CD14-positive monocyte (primary cell): Measurements from ENCODE around the gene TAAR8. TPM values are rescaled to one million over a fixed set of nuclear protein-coding genes. Genes with fewer than 3 reads are reported as not detected.
"Not testable (repeated sequence)": the region's sequence is repeated elsewhere in the genome, so short reads cannot be mapped to it uniquely, and the experiment has no call there.

ENCODE experiments used
- DNase-seq, 3 donors: peaks; one replicate each; pipeline ENCODE4 v3.0.0-alpha.2; 2011 to 2022
- H2AFZ ChIP-seq: 2 replicates; pipeline ENCODE4 v1.6.0; 2012; ENCODE audit warnings: mild to moderate bottlenecking, low read depth, low read length, inconsistent platforms; ENCODE audit not compliant: insufficient read depth, poor library complexity, severe bottlenecking
- H3K27ac ChIP-seq, 2 donors: 1 replicate in 1 of 2; 2 replicates in 1 of 2; pipeline ENCODE4 v1.5.1; 2012 to 2013; ENCODE audit warnings: low read length in 2 of 2, control low read depth in 1 of 2, inconsistent platforms in 1 of 2, low read depth in 1 of 2, mild to moderate bottlenecking in 1 of 2
- H3K27me3 ChIP-seq, 2 donors: one replicate each; pipeline versions ENCODE4 v1.6.0 to v1.6.1; 2011 to 2013; ENCODE audit warnings: low read length in 2 of 2; ENCODE audit not compliant: control insufficient read depth in 2 of 2, insufficient read depth in 2 of 2
- H3K36me3 ChIP-seq, 2 donors: replicated peaks in 1 of 2; 1 replicate in 1 of 2; 2 replicates in 1 of 2; pipeline versions ENCODE4 v1.5.1 to v1.6.1; 2012 to 2013; ENCODE audit warnings: low read length in 2 of 2, control low read depth in 1 of 2, inconsistent platforms in 1 of 2, mild to moderate bottlenecking in 1 of 2; ENCODE audit not compliant: insufficient read depth in 2 of 2, control insufficient read depth in 1 of 2
- H3K4me1 ChIP-seq, 2 donors: 1 replicate in 1 of 2; 2 replicates in 1 of 2; pipeline versions ENCODE4 v1.5.1 to v1.6.1; 2012 to 2013; ENCODE audit warnings: low read length in 2 of 2, control low read depth in 1 of 2, inconsistent platforms in 1 of 2, mild to moderate bottlenecking in 1 of 2, moderate library complexity in 1 of 2; ENCODE audit not compliant: insufficient read depth in 2 of 2, control insufficient read depth in 1 of 2
- H3K4me2 ChIP-seq: replicated peaks from 2 replicates; pipeline ENCODE3; 2012; ENCODE audit warnings: low read length, moderate library complexity, mild to moderate bottlenecking; ENCODE audit not compliant: poor library complexity, severe bottlenecking; ENCODE audit errors: extremely low read depth
- H3K4me3 ChIP-seq, 3 experiments: fragments of 200-600 bp in 1 of 3; sonication (generic) in 1 of 3; replicated peaks in 1 of 3; 1 replicate in 2 of 3; 2 replicates in 1 of 3; pipeline ENCODE4 v1.5.1; 2011 to 2013; ENCODE audit warnings: low read length in 3 of 3, mild to moderate bottlenecking in 3 of 3, control low read depth in 2 of 3, low read depth in 2 of 3, inconsistent platforms in 1 of 3, moderate library complexity in 1 of 3
- H3K79me2 ChIP-seq: 2 replicates; pipeline ENCODE4 v1.6.0; 2012; ENCODE audit warnings: mild to moderate bottlenecking, control low read depth, inconsistent platforms, low read length, moderate library complexity; ENCODE audit not compliant: insufficient read depth
- H3K9ac ChIP-seq: 2 replicates; pipeline ENCODE4 v1.6.0; 2017; ENCODE audit warnings: low read length, mild to moderate bottlenecking; ENCODE audit not compliant: insufficient read depth, poor library complexity, severe bottlenecking
- H3K9me3 ChIP-seq, 2 donors: replicated peaks in 1 of 2; 1 replicate in 1 of 2; 2 replicates in 1 of 2; pipeline versions ENCODE4 v1.5.1 to v1.6.1; 2012 to 2013; ENCODE audit warnings: low read length in 2 of 2, control low read depth in 1 of 2; ENCODE audit not compliant: control insufficient read depth in 1 of 2, insufficient read depth in 1 of 2
- H4K20me1 ChIP-seq: 2 replicates; pipeline ENCODE4 v1.6.0; 2012; ENCODE audit warnings: mild to moderate bottlenecking, low read length, control low read depth, moderate library complexity; ENCODE audit not compliant: insufficient read depth
- H3K27ac Mint-ChIP-seq, 7 donors: one replicate each; pipeline ENCODE4 v1.8.0; 2020; ENCODE audit warnings: mild to moderate bottlenecking in 7 of 7, mixed read lengths in 7 of 7, moderate library complexity in 6 of 7, inconsistent platforms in 2 of 7
- H3K27me3 Mint-ChIP-seq, 3 donors: one replicate each; pipeline ENCODE4 v1.8.0; 2021 to 2022; ENCODE audit warnings: low read depth in 3 of 3, mild to moderate bottlenecking in 3 of 3, mixed read lengths in 3 of 3, moderate library complexity in 3 of 3, inconsistent platforms in 1 of 3
- H3K36me3 Mint-ChIP-seq, 2 donors: one replicate each; pipeline ENCODE4 v1.8.0; 2020; ENCODE audit warnings: mixed read lengths in 2 of 2, inconsistent platforms in 1 of 2, mild to moderate bottlenecking in 1 of 2
- H3K4me1 Mint-ChIP-seq: one replicate; pipeline ENCODE4 v1.8.0; 2020; ENCODE audit warnings: mild to moderate bottlenecking, mixed read lengths
- H3K4me3 Mint-ChIP-seq, 2 donors: one replicate each; pipeline ENCODE4 v1.8.0; 2020; ENCODE audit warnings: mild to moderate bottlenecking in 2 of 2, mixed read lengths in 2 of 2, moderate library complexity in 1 of 2
- H3K9me3 Mint-ChIP-seq, 7 donors: one replicate each; pipeline ENCODE4 v1.8.0; 2020 to 2022; ENCODE audit warnings: mixed read lengths in 7 of 7, mild to moderate bottlenecking in 6 of 7, moderate library complexity in 6 of 7, inconsistent platforms in 2 of 7
- WGBS: methylation state at CpG from one replicate; pipeline ENCODE4 v1.1.5; 2013; ENCODE audit warnings: missing lambda C conversion rate; ENCODE audit not compliant: insufficient coverage; 5-methylcytosine and 5-hydroxymethylcytosine counted together
- intact Hi-C, 2 donors: fragments of 100-400 bp; cut with micrococcal nuclease; formaldehyde crosslinking; loops; one replicate each; pipeline versions ENCODE4 v1.15.0 to v1.15.1; 2023
- polyA plus RNA-seq, 3 donors: library from polyadenylated mRNA; depleted of rRNA in 1 of 3; unstranded in 2 of 3; stranded (reverse) in 1 of 3; fragments of 300-500 nt in 2 of 3; fragments of >200 nt in 1 of 3; fragmentation: Illumina TruSeq in 2 of 3; gene quantifications; 1 replicate in 2 of 3; 2 replicates in 1 of 3; pipeline ENCODE4 v1.2.3, GENCODE V29; 2012 to 2021
- small RNA-seq: library from RNA; depleted of rRNA; stranded (forward); fragments of <200 nt; gene quantifications from one replicate; pipeline ENCODE3, GENCODE V24; 2012; ENCODE audit warnings: low read depth; ENCODE audit not compliant: insufficient read length
- TF ChIP-seq, protein P1 (sequence below): fragments of 200-600 bp; IDR thresholded peaks from one replicate; pipeline ENCODE4 v1.8.0; 2022; ENCODE audit warnings: antibody characterized with exemption, mild to moderate bottlenecking

The TAAR8 gene
- polyA plus RNA-seq, 3 donors, result not detected

DNA sequence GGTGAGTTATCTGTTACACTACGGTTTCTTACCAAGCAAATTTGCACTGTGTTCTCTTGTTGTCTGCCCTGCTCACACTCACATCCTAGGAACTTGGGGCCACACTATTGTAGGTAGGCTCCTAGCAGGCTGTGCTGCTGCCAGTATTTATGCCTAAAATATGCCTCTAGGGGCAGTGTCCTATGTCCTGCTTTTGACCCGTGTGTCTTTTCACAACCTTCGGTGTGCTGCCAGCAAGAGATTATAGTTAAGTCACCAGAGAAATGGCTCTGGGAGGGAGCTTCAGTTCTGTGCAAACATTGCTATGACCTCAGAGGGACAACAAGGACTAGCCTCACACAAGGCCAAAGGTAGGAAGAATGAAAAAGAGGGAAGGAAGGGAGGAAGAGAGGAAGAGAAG, 46.0 kb downstream of the TAAR8 start:
- intact Hi-C loops, result no loop called here
- H3K4me1 Mint-ChIP-seq, result peaks cover 5% of the 10 kb centered on the region
- TF ChIP-seq, protein P1, sequence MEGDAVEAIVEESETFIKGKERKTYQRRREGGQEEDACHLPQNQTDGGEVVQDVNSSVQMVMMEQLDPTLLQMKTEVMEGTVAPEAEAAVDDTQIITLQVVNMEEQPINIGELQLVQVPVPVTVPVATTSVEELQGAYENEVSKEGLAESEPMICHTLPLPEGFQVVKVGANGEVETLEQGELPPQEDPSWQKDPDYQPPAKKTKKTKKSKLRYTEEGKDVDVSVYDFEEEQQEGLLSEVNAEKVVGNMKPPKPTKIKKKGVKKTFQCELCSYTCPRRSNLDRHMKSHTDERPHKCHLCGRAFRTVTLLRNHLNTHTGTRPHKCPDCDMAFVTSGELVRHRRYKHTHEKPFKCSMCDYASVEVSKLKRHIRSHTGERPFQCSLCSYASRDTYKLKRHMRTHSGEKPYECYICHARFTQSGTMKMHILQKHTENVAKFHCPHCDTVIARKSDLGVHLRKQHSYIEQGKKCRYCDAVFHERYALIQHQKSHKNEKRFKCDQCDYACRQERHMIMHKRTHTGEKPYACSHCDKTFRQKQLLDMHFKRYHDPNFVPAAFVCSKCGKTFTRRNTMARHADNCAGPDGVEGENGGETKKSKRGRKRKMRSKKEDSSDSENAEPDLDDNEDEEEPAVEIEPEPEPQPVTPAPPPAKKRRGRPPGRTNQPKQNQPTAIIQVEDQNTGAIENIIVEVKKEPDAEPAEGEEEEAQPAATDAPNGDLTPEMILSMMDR, result peak; percentile 45
- Histone ChIP-seq H3K9me3 (no peaks in the 10 kb centered on the region), H4K20me1 (no peaks in the 10 kb centered on the region), H3K27me3 (no peaks in the 10 kb centered on the region), H3K4me3 (no peak overlapping the region), H3K79me2 (no peaks in the 10 kb centered on the region), H3K36me3 (no peaks in the 10 kb centered on the region), H2AFZ (no peak overlapping the region), H3K9ac (no peak overlapping the region), H3K4me1 (peaks cover 0 to under 1% of the 10 kb centered on the region in 2 donors), H3K27ac (no peak overlapping the region), H3K4me2 (no peak overlapping the region)
- H3K36me3 Mint-ChIP-seq, result no peaks in the 10 kb centered on the region
- peak; percentile 3 to 17 (median 6) for DNase-seq
- H3K27ac Mint-ChIP-seq, result no peak overlapping the region
- peaks cover 1 to 2% (median 1%) of the 10 kb centered on the region in 3 donors for H3K27me3 Mint-ChIP-seq
- WGBS, result 24% methylated on average over 2 of the region's 3 CpGs
- H3K9me3 Mint-ChIP-seq, result peaks cover 0 to 3% (median 0%) of the 10 kb centered on the region in 7 donors
- no peak overlapping the region for H3K4me3 Mint-ChIP-seq

DNA sequence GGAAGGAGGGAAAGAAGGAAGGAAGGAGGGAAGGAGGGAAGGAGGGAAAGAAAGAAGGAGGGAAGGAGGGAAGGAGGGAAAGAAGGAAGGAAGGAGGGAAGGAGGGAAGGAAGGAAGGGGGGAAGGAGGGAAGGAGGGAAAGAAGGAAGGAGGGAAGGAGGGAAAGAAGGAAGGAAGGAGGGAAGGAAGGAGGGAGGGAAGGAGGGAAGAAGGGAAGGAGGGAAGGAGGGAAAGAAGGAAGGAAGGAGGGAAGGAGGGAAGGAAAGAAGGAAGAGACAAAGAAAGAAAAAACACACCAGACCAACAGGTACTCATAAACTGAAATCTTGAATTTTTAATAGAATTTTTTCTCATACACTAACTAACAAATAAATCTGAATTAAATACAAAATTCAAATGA, 48.4 kb downstream of the TAAR8 start:
- intact Hi-C loops, DNase-seq: not testable (repeated sequence)

More for the DNA sequence above, 48.4 kb downstream of the TAAR8 start:
- H3K36me3 ChIP-seq, H3K27ac Mint-ChIP-seq, H3K4me3 ChIP-seq, H3K9me3 ChIP-seq, H3K27ac ChIP-seq, H3K27me3 Mint-ChIP-seq, H3K79me2 ChIP-seq, H3K36me3 Mint-ChIP-seq, H3K4me3 Mint-ChIP-seq, H3K4me1 Mint-ChIP-seq, H2AFZ ChIP-seq, H3K4me1 ChIP-seq, H3K4me2 ChIP-seq, H4K20me1 ChIP-seq, H3K9me3 Mint-ChIP-seq, H3K9ac ChIP-seq, H3K27me3 ChIP-seq: not testable (repeated sequence)

Small RNA genes lying within 50 kb of the gene (small RNA-seq; reads per million reads assigned to genes)
- gene TAAR7P, result not detected

Other genes with a start within 250 kb of the TAAR8 start
- gene MOXD1, start 151.2 kb upstream of the TAAR8 start, polyA plus RNA-seq, result not detected
- gene STX7, start 39.6 kb upstream of the TAAR8 start, polyA plus RNA-seq, result 10 to 100 TPM; 49.7 to 85.1 (median 81.7) TPM
- not detected for gene TAAR9, start 14.4 kb upstream of the TAAR8 start, polyA plus RNA-seq
- not detected for gene TAAR6, start 17.6 kb downstream of the TAAR8 start, polyA plus RNA-seq
- gene TAAR5, start 37.1 kb downstream of the TAAR8 start, polyA plus RNA-seq, result not detected
- not detected for gene TAAR2, start 71.6 kb downstream of the TAAR8 start, polyA plus RNA-seq
- gene TAAR1, start 106.5 kb downstream of the TAAR8 start, polyA plus RNA-seq, result not detected
- gene VNN1, start 161.4 kb downstream of the TAAR8 start, polyA plus RNA-seq, result 10 to 100 TPM in 2 of 3 donors, 1 to 10 TPM in 1; 7.9 to 61.2 (median 47.9) TPM
- 100 to 1,000 TPM; 134 to 394 (median 359) TPM for gene VNN2, start 205.2 kb downstream of the TAAR8 start, polyA plus RNA-seq
- gene SLC18B1, start 246.0 kb downstream of the TAAR8 start, polyA plus RNA-seq, result 10 to 100 TPM; 10.3 to 36.6 (median 24.8) TPM